GM19455 (cell line): Measurements from ENCODE around the gene RTN4RL1.

Experiments used
- ATAC-seq: cut with Tn5 transposase; IDR thresholded peaks from one replicate; pipeline ENCODE4 v1.9.1; 2021; ENCODE audit not compliant: unreplicated experiment

The RTN4RL1 gene

DNA sequence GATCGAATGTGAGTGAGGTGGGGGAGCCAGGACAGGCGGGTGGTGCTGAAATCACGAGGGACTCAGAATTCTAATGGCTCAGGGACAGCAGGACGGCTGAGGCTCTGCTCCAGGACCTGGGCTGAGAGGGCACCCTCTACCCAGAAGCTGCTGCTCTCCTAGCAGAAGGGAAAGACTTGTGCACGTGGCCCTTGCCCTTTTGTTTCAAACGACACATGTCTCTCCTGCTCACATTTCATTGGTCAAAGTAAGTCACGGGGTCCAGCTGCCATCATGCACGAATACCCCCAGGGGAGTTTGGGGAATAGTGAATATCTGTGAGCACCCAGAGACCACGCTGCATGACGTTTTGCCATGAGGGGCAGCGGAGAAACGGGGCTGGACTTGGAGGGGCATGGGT lies 73.2 kb downstream of the RTN4RL1 start:
- ATAC-seq = no peak

DNA sequence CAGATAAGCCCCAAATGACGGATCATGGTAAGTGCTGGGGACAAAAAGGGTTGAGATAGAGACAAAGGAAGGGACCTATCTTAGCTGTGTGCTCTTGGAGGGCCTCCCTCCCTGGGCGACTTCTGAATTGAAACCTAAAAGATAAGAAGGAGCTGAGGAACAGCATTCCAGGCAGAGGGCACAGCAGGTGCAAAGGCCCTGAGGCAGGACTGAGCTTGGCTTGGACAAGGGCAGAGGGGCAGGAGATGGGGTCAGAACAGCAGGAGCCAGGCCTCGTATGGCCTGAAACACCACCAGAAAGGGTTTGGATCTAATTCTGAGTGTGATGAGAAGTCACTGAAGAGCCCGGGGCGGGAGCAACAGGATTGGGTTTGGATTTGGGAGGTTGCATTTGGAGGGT lies 75.4 kb downstream of the RTN4RL1 start:
- ATAC-seq = no peak

DNA sequence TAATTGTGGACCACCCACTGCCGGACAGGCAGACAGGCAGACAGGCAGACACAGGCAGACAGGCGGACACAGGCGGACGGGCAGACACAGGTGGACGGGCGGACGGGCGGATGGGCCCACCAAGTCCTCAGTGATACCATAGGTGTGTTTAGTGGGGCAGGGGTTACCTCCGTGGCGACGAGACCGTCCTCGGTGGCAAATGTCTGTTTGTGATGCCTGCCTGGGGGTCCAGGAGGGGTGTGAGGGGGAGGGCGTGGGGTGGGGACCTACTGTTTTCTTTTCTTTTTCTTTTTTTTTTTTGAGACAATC lies 76.7 kb downstream of the RTN4RL1 start:
- no peak for ATAC-seq

DNA sequence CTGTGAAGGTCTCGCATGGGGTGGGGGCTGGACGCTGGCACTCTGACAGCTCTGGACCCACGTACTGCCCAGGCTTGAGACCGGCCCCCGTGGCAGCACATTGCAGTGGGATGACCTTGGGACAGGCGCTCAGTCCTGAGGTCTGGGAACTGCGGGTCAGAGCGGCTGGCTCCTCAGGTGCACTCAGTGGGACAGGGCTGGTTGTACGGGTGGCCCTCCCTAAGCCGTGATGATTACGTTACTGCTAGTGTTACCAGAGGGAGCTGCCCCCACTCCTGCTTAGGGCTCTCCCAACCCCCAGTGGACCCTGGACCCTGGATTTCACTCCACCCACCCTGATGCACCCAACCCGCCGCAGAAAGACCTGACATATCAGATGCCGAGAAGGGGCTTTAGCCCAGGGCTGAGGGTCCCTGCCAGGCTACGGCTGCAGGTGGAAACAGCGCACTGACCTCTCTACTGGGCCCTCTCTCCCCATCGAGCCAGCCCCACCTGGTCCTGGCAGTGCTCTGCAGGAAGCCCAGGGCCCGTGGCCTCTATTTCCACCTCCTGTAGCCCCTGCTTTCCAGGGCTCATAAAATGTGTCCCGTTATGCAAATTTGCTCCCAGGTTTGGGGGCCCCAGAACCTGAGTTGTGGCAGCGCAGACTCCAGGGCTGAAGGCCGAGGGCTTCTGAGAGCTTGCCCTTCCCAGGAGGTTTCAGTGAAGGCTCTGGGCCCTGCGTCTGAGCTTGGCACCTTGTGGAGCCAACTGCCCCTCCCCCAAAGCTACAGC lies 77.2 kb downstream of the RTN4RL1 start:
- ATAC-seq = no peak

DNA sequence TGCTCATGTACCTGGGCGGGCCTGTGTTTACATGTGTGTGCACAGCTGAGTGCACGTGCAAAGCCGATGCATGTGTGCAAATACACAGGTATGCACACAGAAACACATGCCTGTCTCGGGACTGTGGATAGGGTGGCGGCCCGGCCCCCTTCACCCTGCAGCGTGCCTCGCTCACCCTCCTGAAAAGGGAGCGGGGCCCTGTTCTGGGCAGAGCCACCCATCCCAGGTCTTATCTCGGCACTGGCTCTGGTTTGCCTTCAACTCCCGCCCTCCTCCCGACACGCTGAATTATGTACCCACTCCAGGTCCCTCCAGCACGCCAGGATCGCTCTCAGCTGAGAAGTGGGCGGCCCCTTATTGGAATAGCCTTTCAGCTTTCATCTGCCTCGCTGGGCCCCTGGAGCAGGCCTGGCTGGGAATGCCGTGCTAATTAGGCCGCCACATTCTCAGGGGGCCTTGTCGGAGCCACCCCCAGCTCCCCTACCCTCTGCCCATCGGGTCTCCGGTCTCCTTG lies 77.8 kb downstream of the RTN4RL1 start:
- ATAC-seq = no peak

DNA sequence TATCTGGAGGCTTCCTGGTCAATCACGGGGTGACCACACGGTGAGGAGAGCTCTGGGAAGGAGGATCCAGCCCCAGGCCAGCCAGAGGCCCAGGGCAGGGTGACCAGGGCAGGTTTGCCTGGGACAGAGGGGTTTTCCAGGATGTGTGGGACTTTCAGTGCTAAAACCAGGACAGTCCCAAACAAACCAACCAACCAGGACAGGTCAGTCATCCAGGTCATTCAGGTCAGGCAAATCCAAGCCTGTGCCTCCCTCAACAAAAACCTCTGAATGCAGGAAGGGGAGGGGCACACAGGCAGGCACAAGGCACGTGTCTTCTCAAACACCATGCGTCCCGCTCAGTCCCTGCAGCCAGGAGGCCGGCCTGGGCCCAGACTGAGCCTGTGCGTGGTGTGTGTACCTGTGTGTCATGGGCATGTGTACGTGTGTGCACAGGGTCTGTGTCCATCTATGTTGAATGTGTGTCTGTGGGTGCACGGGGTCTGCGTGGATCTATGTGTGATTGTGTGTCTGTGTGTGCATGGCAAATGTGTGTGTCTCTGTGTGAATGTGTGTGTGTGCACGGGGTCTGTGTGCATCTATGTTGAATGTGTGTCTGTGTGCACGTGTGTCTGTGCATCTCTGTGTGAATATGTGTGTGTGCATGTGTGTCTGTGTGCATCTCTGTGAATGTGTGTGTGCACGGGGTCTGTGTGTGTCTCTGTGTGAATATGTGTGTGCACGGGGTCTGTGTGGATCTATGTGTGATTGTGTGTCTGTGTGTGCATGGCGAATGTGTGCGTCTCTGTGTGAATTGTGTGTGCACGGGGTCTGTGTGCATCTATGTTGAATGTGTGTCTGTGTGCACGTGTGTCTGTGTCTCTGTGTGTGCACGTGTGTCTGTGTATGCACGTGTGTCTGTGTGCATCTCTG lies 78.9 kb downstream of the RTN4RL1 start:
- no peak for ATAC-seq

DNA sequence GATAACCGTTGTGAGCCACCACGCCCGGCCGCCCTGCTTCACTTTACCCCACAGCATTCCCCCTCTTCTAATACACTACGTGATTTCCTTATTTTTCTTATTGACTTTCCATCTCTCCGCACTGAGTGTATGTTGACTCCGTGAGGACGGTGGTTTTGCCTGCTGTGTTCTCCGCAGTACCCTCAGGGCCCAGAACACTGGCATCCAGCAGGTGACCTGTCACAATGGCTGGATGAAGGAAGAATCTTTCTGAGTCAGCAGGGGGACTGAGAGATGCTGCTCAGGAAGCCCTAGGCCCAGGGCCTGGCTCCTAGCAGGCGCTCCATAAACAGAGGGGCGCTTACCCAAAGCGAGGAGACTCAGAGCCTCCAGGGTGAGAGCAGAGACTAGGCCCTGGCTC lies 79.5 kb downstream of the RTN4RL1 start:
- ATAC-seq = no peak

DNA sequence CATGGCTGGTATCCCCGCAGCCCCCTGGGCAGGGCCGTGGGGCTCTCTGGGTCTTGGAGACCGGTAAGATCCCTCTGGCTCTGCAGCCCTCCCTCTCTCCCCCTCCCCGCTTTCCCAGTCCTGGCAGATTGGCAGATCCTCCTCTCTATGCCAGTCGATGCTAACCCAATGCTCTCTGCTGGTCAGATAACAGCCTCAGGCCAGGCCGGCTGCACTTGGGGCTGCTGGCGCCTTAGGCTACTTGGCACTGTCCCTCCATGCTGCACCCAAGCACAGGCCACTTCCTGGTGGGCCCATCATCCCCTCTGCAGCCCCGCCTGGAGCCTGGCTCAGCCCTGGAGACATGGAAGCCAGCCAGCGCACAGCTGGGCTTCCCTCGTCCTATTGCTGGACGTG lies 81.7 kb downstream of the RTN4RL1 start:
- ATAC-seq = no peak

DNA sequence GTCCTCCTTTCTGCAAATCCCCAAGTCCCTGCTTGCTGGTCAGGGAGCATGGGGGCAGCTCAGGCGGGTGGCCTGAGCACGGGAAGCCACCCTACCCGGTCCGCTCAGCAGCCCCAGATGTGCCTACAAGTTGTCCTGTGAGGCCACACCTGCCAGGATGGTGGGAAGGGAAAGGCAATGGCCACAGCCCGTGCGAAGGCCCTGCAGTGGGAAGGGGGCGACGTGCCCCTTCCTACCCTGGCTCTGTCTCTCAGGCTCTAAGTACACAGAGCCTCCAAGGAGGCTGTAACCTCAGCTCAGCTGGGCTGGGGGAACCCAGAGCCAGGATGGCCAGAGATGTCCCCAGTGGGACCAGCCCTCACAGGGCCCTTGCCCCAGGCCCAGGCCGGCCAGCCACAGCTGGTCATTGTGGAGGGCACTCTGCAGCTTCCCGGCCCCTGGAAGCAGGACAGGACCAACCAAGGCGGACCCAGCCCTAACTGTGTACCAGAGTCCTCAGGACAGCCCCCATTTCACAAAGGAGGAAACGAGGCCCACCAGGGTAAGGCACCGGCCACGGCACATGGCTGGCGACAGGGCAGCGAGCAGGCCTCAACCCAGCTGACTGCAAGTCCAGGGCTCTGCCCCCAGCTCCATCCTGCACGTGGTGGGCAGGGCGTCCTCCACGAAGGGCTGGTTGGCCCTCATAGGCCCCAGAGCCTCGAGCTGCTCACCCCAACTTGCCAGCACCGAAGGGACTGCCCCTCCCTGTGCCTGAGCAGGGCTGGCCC lies 82.3 kb downstream of the RTN4RL1 start:
- ATAC-seq = no peak

DNA sequence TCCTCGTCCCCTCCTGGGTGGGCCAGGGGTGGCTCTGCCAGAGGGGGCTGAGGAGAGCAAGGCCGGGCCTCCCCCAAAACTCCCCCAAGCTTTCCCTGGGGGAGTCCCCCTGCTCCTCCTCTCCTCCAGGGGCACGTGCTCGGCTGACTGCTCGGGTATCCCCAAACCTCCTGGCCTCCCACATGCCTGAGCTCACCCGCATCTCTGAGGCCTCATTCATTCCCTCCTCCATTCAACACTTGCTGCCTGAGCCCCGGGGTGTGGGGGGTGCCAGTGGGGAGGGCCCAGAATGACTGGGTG lies 83.1 kb downstream of the RTN4RL1 start:
- ATAC-seq = no peak

DNA sequence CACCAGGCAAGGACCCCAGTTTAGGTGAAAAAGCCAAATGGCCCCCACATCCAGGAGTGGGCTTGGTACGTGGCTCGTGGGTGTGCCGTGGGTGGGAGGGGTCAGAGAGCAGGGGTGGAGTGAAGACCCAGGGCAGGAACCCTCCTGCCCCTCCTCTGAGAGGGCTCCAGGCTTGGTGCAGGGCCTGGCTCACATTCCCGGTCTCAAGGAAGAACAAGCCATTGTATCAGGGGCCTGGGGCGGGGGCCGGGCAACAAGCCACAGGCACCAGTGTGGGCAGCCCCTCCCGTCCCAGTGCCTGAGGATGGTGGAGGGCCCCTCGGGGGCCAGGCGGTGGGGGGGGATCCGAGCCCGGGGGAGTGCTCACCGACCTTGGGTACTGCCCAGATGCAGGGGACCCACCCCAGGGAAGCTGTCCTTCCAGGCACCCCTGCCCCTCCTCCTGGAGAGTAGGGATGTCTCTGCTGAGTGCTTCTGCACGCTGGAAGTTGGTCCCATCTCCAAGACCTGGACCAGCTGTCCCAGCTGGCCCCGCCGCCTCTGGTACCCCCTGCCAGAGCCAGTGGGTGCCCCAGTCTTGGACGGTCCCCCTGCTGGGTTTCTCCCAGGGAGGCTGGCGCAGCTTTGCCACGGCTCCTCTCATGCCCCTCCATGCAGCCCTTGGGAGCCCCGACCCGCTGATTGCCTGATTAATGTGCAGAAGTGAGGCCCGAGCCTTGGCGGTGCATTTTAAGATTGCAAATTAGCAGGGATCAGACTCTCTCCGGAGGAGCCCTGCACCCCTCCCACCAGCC lies 83.7 kb downstream of the RTN4RL1 start:
- no peak for ATAC-seq

DNA sequence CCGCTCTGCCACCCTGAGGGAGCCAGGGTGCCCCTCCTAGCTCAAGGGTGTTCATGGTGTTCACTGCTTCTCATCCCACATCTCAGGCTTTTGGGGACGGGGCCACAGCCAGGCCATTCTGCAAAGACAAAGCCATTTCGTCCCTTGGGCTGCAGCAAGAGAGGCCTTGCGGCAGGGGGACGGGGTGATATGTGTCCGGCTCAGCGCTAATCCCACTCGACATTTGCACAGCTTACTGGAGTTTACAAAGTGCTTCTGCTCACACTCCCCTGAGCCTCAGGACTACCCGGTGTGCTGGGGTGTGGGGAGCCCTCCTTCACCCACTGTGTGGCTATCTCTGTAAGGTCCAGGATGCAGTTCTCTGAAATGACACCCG lies 84.3 kb downstream of the RTN4RL1 start:
- no peak for ATAC-seq

DNA sequence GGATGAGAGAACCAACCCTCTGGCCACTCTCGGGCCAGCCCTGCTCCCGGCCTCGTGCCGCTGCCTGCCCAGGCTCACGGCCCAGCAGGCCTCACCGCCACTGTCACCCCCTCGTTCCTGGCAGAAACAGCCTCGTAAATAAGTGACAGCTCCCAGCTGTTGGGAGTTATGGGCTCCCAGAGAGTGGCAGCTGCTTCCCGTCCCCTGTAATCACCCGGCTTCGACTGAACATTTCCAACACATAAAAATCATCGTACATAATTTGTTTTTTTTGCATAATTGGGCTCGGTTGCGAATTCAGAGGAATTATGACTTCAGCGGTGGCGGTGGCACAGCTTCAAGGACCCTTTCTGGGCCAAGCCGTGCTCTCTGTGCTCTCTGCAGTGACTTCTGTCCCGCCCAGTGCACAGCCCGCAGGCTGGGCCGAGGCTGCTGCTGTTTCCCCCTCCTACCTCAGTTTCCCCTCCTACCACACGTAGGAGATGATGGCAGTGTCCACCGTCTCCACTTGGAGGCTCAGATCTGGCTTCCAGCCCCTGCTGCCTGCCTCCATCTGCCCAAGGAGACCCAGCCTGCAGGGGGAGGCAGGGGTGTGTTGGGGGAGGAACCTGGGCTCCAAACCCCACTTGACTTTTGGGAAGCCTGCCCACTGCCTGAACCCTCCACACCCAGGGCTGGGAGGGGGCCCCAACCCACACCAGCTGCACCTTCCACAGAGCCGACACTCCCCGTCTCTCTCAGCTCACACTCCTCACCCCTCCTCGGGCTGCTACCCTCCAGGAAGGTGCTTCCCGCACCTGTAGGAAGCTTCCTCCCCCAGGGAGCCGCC lies 84.9 kb downstream of the RTN4RL1 start:
- no peak for ATAC-seq

DNA sequence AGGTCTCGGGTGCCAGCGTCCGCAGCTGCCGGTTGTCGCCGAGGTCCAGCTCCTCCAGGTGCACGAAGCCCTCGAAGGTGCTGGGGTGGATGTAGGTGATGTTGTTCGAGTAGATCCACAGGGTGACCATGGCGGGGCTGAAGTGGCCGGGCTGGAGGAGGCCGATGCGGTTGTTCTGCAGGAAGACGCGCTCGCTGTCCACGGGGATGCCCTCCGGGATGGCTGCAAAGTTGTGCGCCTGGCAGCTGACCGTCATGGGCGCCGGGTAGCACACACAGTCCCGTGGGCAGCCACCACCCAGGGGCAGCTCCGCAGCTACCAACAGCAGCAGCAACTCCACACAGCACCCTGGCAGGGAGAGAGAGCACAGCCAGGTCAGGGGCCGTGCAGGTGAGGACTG lies 87.7 kb downstream of the RTN4RL1 start:
- ATAC-seq = no peak

DNA sequence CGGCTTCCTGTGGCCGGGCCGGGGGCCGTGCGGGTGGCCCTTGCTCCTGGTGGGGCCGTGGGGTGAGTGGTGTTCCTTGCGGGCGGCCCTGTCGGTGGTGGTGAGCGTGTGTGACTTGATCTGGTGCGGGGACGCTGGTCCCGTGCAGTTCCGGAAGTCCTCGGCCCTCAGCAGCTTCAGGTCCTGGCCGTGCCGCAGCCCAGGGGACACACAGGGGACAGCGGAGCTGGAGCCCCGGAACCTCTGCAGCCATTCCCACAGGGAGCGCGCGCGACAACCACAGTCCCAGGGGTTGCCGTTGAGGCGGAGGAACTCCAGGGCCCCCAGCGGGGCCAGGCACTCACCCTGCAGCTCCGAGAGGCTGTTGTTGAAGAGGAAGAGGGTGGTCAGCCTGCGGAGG lies 88.4 kb downstream of the RTN4RL1 start:
- ATAC-seq = no peak

DNA sequence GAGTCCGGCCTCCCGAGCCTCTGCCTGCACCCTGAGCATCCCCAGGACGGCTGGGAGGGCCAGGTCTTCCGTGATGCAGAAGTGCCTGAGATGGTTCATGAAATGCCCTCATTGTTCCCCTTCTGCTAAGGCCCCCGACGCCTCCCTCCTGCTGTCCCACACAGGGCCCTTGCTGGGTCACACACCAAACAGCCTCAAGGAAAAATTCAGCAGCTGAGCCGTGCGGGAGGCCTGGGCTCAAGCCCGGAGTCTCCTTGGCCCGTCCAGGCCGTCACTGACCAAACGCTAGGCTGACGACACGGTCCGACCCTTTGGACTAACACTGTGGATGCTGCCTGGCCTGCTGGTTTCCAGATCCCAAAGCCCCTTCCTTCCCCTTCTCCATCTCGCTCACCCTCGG lies 90.2 kb downstream of the RTN4RL1 start:
- ATAC-seq = no peak

DNA sequence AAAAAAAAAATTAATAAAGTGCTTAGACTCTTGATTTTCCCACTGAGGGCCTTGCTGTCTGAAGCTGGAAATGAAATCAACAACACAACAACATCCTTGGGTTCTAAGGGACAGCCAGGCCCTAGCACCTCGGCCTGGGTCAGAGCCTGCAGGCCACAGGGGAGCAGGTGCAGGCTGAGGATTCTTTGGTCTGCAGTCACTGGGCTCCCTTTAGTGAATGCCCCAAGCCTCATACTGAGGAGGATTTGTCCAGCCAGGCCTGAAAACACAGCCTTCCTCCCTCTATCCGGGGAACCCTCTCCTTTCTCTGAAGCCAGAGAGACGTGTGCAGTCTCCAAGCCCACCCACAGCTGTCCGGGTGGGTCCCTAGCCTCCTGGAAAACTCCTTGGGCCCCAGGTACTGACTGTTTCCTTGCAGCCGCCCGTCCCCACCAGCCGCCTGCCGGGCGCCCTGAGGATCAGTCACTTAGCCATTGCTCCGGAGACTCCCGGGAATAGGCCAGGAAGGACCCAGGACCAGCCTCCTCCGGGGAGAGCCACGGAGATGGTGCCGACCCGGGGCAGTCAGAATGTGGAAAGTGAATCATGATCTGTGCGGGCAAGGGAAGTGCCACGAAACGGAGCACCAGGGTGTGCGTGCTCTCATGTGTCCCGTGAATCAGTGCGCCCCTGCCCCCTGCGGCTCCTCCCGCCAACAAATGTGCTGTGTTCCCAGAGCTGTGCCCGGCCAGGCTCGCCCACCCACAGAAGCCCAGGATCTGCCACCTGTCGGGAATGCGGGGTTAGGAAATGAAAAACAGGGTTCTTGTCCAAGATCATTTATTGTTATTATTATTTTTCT lies 91.0 kb downstream of the RTN4RL1 start:
- ATAC-seq = no peak

DNA sequence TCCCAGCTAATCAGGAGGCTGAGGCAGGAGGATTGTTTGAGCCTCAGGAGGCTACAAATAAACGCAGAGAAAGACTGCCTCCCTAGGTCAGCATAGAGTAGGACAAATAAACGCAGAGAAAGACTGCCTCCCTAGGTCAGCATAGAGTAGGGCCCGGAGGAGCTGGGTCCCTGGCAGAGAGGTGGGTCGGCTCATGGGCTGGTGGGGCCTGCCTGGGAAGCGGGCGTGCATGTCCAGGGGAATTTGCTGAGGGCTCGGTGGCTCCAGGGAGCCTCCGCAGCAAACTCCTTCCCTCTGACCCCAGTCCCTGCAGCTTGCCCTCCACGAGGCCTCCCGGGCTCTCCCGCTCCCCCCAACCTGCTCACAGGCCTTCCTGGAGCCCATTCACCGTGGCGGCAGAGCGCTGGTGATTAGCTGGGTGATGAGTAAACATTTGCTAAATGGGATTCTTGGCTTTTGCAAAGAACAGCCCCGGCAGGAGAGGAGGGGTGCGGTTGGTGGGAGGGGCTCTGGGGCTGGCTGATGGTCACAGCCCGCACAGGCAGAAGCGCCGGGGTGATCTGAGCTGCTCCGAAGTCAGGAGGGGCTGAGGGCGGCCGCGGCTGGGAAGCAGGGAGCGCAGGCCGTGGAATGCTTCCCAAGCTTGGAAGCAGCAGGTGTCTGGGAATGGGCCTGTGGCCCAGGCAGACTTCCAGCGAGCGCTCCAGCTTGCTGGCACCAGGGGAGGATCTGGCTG lies 93.1 kb downstream of the RTN4RL1 start:
- no peak for ATAC-seq

DNA sequence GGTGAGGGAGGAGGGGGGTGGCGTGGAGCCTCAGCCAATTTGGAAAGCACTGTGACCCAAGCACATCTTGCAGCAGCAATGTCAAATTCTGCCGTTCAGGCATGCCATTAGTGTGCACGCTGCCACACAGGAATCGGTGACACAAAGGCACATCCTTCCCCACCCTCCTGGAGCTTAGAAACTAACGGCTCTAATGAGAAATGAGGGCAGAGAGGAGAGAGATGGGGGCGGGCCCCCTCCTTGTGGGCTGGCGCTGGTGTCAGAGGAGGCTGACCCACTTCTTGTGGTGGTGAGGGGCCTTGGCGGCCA lies 94.8 kb downstream of the RTN4RL1 start:
- ATAC-seq = no peak
